H1 (cell line): ENCODE measurements around the gene KCTD20. TPM values are rescaled to one million over a fixed set of nuclear protein-coding genes. Genes with fewer than 3 reads are reported as not detected.

ENCODE experiments used
- CTCF ChIA-PET: fragments of 300-600 bp; sonication (Branson Sonifier 250); formaldehyde crosslinking; loops from one replicate; lab custom pipeline; 2021; ENCODE audit not compliant: partially characterized antibody; lab: Charles Lee
- POLR2A ChIA-PET: fragments of 300-600 bp; sonication (Branson Sonifier 250); formaldehyde crosslinking; loops from one replicate; lab custom pipeline; 2021; ENCODE audit warnings: inconsistent platforms; ENCODE audit not compliant: partially characterized antibody; lab: Charles Lee
- DNase-seq, 2 experiments: peaks; one replicate each; pipeline versions ENCODE4 v3.0.0 to v3.0.0-alpha.2; 2010 to 2022; ENCODE audit warnings: low spot score in 2 of 2, low read depth in 1 of 2, mixed read lengths in 1 of 2
- FAIRE-seq: peaks from 2 replicates; lab custom pipeline; 2011; peaks lifted over from hg19 to GRCh38; lab: Jason Lieb, UNC
- H2AFZ ChIP-seq: 2 replicates; pipeline ENCODE4 v1.8.1; 2012; ENCODE audit warnings: low read length, inconsistent platforms
- H2AK5ac ChIP-seq: 2 replicates; pipeline ENCODE4 v1.6.1; 2013; ENCODE audit warnings: low read depth, low read length
- H2BK120ac ChIP-seq: replicated peaks from 2 replicates; pipeline ENCODE3; 2013; ENCODE audit warnings: low read depth, low read length, inconsistent platforms
- H2BK12ac ChIP-seq: 2 replicates; pipeline ENCODE4 v1.6.1; 2013; ENCODE audit warnings: low read depth, low read length
- H2BK15ac ChIP-seq: 2 replicates; pipeline ENCODE4 v1.6.1; 2013; ENCODE audit warnings: low read length
- H2BK20ac ChIP-seq: 2 replicates; pipeline ENCODE4 v1.6.1; 2013; ENCODE audit warnings: low read length
- H2BK5ac ChIP-seq: 2 replicates; pipeline ENCODE4 v1.6.1; 2013; ENCODE audit warnings: low read depth, low read length
- H3K14ac ChIP-seq: 2 replicates; pipeline ENCODE4 v1.6.1; 2013; ENCODE audit warnings: inconsistent platforms; ENCODE audit not compliant: insufficient read length
- H3K18ac ChIP-seq: 2 replicates; pipeline ENCODE4 v1.6.1; 2013; ENCODE audit warnings: low read length; ENCODE audit errors: extremely low read depth
- H3K23ac ChIP-seq: 2 replicates; pipeline ENCODE4 v1.6.1; 2013; ENCODE audit warnings: inconsistent platforms; ENCODE audit not compliant: insufficient read length
- H3K23me2 ChIP-seq: 2 replicates; pipeline ENCODE4 v1.6.1; 2013; ENCODE audit warnings: low read depth, low read length
- H3K27ac ChIP-seq: 2 replicates; pipeline ENCODE4 v1.6.1; 2011; ENCODE audit warnings: low read depth, low read length, inconsistent platforms
- H3K27me3 ChIP-seq, 4 experiments: replicated peaks in 1 of 4; 1 replicate in 1 of 4; 2 replicates in 3 of 4; pipeline versions ENCODE4 v1.6.1 to v1.8.1; 2011 to 2013; ENCODE audit warnings: low read length in 3 of 4, mild to moderate bottlenecking in 3 of 4, inconsistent platforms in 2 of 4, mixed read lengths in 2 of 4, moderate library complexity in 1 of 4; ENCODE audit not compliant: control insufficient read depth in 3 of 4, insufficient read depth in 3 of 4; ENCODE audit errors: extremely low read depth in 1 of 4
- H3K36me3 ChIP-seq, 4 experiments: 2 replicates each; pipeline versions ENCODE4 v1.6.1 to v1.8.1; 2011 to 2013; ENCODE audit warnings: mild to moderate bottlenecking in 4 of 4, low read length in 3 of 4, moderate library complexity in 2 of 4, control low read depth in 1 of 4, inconsistent platforms in 1 of 4; ENCODE audit not compliant: insufficient read depth in 4 of 4, control insufficient read depth in 2 of 4
- H3K4ac ChIP-seq: replicated peaks from 2 replicates; pipeline ENCODE3; 2013; ENCODE audit warnings: low read length, low read depth, mixed read lengths, inconsistent platforms; ENCODE audit not compliant: insufficient read length
- H3K4me1 ChIP-seq, 4 experiments: replicated peaks in 1 of 4; 1 replicate in 1 of 4; 2 replicates in 3 of 4; pipeline versions ENCODE4 v1.6.1 to v1.8.1; 2011 to 2013; ENCODE audit warnings: low read length in 3 of 4, inconsistent platforms in 2 of 4, mixed read lengths in 1 of 4; ENCODE audit not compliant: insufficient read depth in 4 of 4, control insufficient read depth in 3 of 4
- H3K4me2 ChIP-seq, 2 experiments: 2 replicates each; pipeline versions ENCODE4 v1.6.1 to v1.8.1; 2011 to 2013; ENCODE audit warnings: low read depth in 2 of 2, low read length in 2 of 2, control low read depth in 1 of 2, inconsistent platforms in 1 of 2, mild to moderate bottlenecking in 1 of 2; ENCODE audit not compliant: insufficient read depth in 1 of 2
- H3K4me3 ChIP-seq, 4 experiments: fragments of 200-600, 300-600 bp in 1 of 4; sonication (generic), shearing (Covaris generic), sonication (Bioruptor Twin) in 1 of 4; 2 replicates each; pipeline versions ENCODE4 v1.5.1 to v1.8.1; 2011 to 2016; ENCODE audit warnings: low read length in 4 of 4, low read depth in 3 of 4, control low read depth in 2 of 4, inconsistent platforms in 2 of 4, mild to moderate bottlenecking in 2 of 4, mixed read lengths in 1 of 4, moderate library complexity in 1 of 4; ENCODE audit not compliant: insufficient read depth in 2 of 4; ENCODE audit errors: extremely low read depth in 1 of 4
- H3K56ac ChIP-seq: replicated peaks from 2 replicates; pipeline ENCODE3; 2013; ENCODE audit warnings: low read depth, mild to moderate bottlenecking, mixed read lengths, low read length, inconsistent platforms; ENCODE audit not compliant: insufficient read length
- H3K79me1 ChIP-seq: 2 replicates; pipeline ENCODE4 v1.6.1; 2013; ENCODE audit warnings: low read depth, low read length, control low read depth
- H3K79me2 ChIP-seq, 2 experiments: 2 replicates each; pipeline versions ENCODE4 v1.6.1 to v1.8.1; 2012 to 2013; ENCODE audit warnings: low read length in 2 of 2, mild to moderate bottlenecking in 2 of 2, inconsistent platforms in 1 of 2; ENCODE audit not compliant: insufficient read depth in 2 of 2, control insufficient read depth in 1 of 2
- H3K9ac ChIP-seq, 4 experiments: replicated peaks in 1 of 4; 1 replicate in 1 of 4; 2 replicates in 3 of 4; pipeline versions ENCODE4 v1.6.1 to v1.8.1; 2011 to 2013; ENCODE audit warnings: low read depth in 3 of 4, low read length in 3 of 4, control low read depth in 2 of 4, mild to moderate bottlenecking in 2 of 4, moderate library complexity in 2 of 4, inconsistent platforms in 1 of 4; ENCODE audit errors: extremely low read depth in 1 of 4
- H3K9me3 ChIP-seq, 2 experiments: 2 replicates each; pipeline versions ENCODE4 v1.6.1 to v1.8.1; 2012 to 2013; ENCODE audit warnings: mild to moderate bottlenecking in 2 of 2, moderate library complexity in 2 of 2, control low read depth in 1 of 2, inconsistent platforms in 1 of 2, low read depth in 1 of 2, low read length in 1 of 2, mixed read lengths in 1 of 2; ENCODE audit not compliant: insufficient read depth in 2 of 2
- H4K20me1 ChIP-seq, 2 experiments: replicated peaks in 1 of 2; 2 replicates each; pipeline versions ENCODE3 to v1.8.1; 2011 to 2013; ENCODE audit warnings: inconsistent platforms in 2 of 2, low read length in 2 of 2, mild to moderate bottlenecking in 1 of 2; ENCODE audit not compliant: insufficient read depth in 2 of 2, control insufficient read depth in 1 of 2
- H4K5ac ChIP-seq: 2 replicates; pipeline ENCODE4 v1.6.1; 2013; ENCODE audit warnings: low read length, low read depth, mixed read lengths, inconsistent platforms; ENCODE audit not compliant: insufficient read length
- H4K8ac ChIP-seq: 2 replicates; pipeline ENCODE4 v1.8.0; 2013; ENCODE audit warnings: mild to moderate bottlenecking, moderate library complexity, low read length, inconsistent platforms; ENCODE audit not compliant: insufficient read depth; ENCODE audit errors: extremely low read depth
- H4K91ac ChIP-seq: replicated peaks from 2 replicates; pipeline ENCODE3; 2013; ENCODE audit warnings: low read length, mixed read lengths, inconsistent platforms; ENCODE audit not compliant: insufficient read length
- ATF2 ChIP-seq: IDR thresholded peaks from 2 replicates; pipeline ENCODE4 v1.6.1; 2012; ENCODE audit warnings: low read length, inconsistent platforms
- CEBPB ChIP-seq: IDR thresholded peaks from 2 replicates; pipeline ENCODE4 v1.6.1; 2012; ENCODE audit warnings: low read depth, low read length
- CHD1 ChIP-seq: IDR thresholded peaks from 2 replicates; pipeline ENCODE4 v1.6.1; 2012; ENCODE audit warnings: low read depth, low read length, improper control_type of control experiment
- CTCF ChIP-seq, 3 experiments: IDR thresholded peaks; 1 replicate in 2 of 3; 2 replicates in 1 of 3; pipeline versions ENCODE4 v1.5.1 to v1.6.1; 2011; ENCODE audit warnings: low read length in 3 of 3, mild to moderate bottlenecking in 3 of 3, inconsistent platforms in 2 of 3, low read depth in 1 of 3, moderate library complexity in 1 of 3; ENCODE audit not compliant: insufficient read depth in 1 of 3; ENCODE audit errors: control extremely low read depth in 1 of 3
- EGR1 ChIP-seq: IDR thresholded peaks from 2 replicates; pipeline ENCODE4 v1.6.1; 2011; ENCODE audit warnings: low read depth, low read length, borderline replicate concordance
- GTF2F1 ChIP-seq: IDR thresholded peaks from 2 replicates; pipeline ENCODE4 v1.6.1; 2012; ENCODE audit warnings: low read depth, low read length, improper control_type of control experiment, borderline replicate concordance
- NRF1 ChIP-seq: IDR thresholded peaks from 2 replicates; pipeline ENCODE4 v1.6.1; 2011; ENCODE audit warnings: mild to moderate bottlenecking, low read depth, low read length, improper control_type of control experiment
- SP2 ChIP-seq: IDR thresholded peaks from 2 replicates; pipeline ENCODE4 v1.6.1; 2012; ENCODE audit warnings: mild to moderate bottlenecking, low read length, inconsistent platforms
- ZNF274 ChIP-seq: IDR thresholded peaks from 2 replicates; pipeline ENCODE4 v1.7.0; 2012; ENCODE audit warnings: low read length, borderline replicate concordance; ENCODE audit errors: extremely low read depth
- WGBS, 2 experiments: shearing (Covaris generic) in 1 of 2; methylation state at CpG; one replicate each; pipeline versions ENCODE4 v1.1.6 to v1.1.7; 2013 to 2015; ENCODE audit warnings: low lambda C conversion rate in 2 of 2, mixed read lengths in 2 of 2, inconsistent platforms in 1 of 2, low coverage in 1 of 2, missing lambda C conversion rate in 1 of 2; ENCODE audit not compliant: insufficient replicate concordance in 2 of 2, insufficient coverage in 1 of 2, insufficient read length in 1 of 2; ENCODE audit errors: extremely low coverage in 1 of 2, missing lambda C conversion rate in 1 of 2; 5-methylcytosine and 5-hydroxymethylcytosine counted together
- polyA plus RNA-seq, 7 experiments: library from polyadenylated mRNA; depleted of rRNA in 3 of 7; stranded (reverse) in 5 of 7; unstranded in 2 of 7; fragments of >200 nt in 5 of 7; fragments of 200-250 nt in 2 of 7; gene quantifications; 1 replicate in 5 of 7; 2 replicates in 1 of 7; 4 replicates in 1 of 7; pipeline versions ENCODE4 v1.2.1 to v1.2.3, GENCODE V29; 2011 to 2013; ENCODE audit warnings: missing spikeins in 2 of 7, mixed read lengths in 2 of 7
- total RNA-seq: library from RNA; stranded (reverse); fragmentation: NEBNext Ultra II Directional; extraction: Animal tissue kit (Norgen Biotek cat#: 25700); gene quantifications from 2 replicates; pipeline ENCODE4 v1.2.1, GENCODE V29; 2021

KCTD20 gene
- total and polyA plus RNA-seq, 2 of the 8 experiments (the other 6 are each of a cell fraction or from before 2014, with no cell fraction given): 10.1 to 26.2 TPM

DNA sequence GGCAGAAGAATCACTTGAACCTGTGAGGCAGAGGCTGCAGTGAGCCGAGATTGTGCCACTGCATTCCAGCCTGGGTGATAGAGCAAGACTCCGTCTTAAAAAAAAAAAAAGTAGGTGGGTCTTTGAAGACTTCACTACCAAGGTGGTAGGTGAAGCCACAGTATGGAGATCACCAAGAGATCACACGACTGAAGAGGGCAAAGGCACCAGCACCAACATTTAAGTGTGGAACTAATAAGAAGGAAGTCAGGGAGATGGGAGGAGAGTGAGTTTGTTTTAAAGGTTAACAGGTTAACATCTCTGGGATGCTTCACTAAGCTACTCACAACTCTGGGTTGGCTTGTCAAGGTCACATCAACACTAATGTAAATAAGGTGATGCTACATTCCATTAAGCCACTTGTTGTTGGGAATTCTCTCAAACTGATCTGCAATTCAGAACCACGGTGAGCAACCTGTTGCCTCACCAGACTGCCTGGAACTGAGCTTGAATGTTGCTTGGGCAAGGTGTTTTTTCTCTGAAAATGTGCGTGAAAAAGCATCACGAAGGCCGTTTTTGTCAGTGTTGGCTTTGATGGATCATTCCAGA is 48.7 kb downstream of the KCTD20 start:
- Histone ChIP-seq H2BK12ac (no peak overlapping the region), H2BK15ac (no peak overlapping the region), H3K4me1 (peaks cover 0 to 7% (median 3%) of the 10 kb centered on the region in 4 experiments; a peak in 2 of 7 replicates), H3K9me3 (no peaks in the 10 kb centered on the region), H4K8ac (no peak overlapping the region), H3K4me2 (no peak overlapping the region), H2BK120ac (no peak overlapping the region), H3K27me3 (no peaks in the 10 kb centered on the region), H2BK20ac (no peak overlapping the region), H2BK5ac (no peak overlapping the region), H2AFZ (no peak overlapping the region), H4K20me1 (no peaks in the 10 kb centered on the region), H3K79me2 (no peaks in the 10 kb centered on the region), H4K91ac (no peak overlapping the region), H3K18ac (no peak overlapping the region), H3K36me3 (peaks cover 4 to 29% (median 16%) of the 10 kb centered on the region in 4 experiments; a peak in 6 of 8 replicates), H2AK5ac (no peak overlapping the region), H4K5ac (no peak overlapping the region), H3K79me1 (no peaks in the 10 kb centered on the region), H3K14ac (no peak overlapping the region), H3K23me2 (no peaks in the 10 kb centered on the region), H3K4me3 (no peak overlapping the region), H3K56ac (no peak overlapping the region), H3K23ac (no peak overlapping the region), H3K4ac (no peak overlapping the region), H3K9ac (no peak overlapping the region), H3K27ac (no peak overlapping the region)
- ChIA-PET POLR2A (interaction anchor here (1.3 kb wide), 1 partner anchor 14 kb away, joined by 4 read pairs; no protein-coding TSS in a partner anchor), CTCF (no interaction called here)
- TF ChIP-seq ZNF274 (no peak), ATF2 (no peak), CEBPB (peak; percentile 71), CTCF (IDR thresholded peaks at IDR 0.05; ENCODE audit: control extremely low read depth in 1 of 3, insufficient read depth in 1 of 3, low read depth in 1 of 3, low read length in 3 of 3) (no peak), SP2 (no peak), CHD1 (no peak), GTF2F1 (no peak), EGR1 (no peak), NRF1 (no peak)
- DNase-seq: peak in 1 of 2 experiments; percentile 23
- 82% methylated on average over 7 of the region's 7 CpGs; no CpG with 5 or more reads in 1 of the 2 experiments for WGBS, 2 experiments
- FAIRE-seq: peak; percentile 50
